ENCODE measurements around the gene ASGR1.

Gene ASGR1

GRCh38 chr17:7179317-7180254 is at the start of gene ASGR1:
ASGR1 (minus strand) TSS chr17:7179370; CDS start chr17:7178563, 807 bp downstream.
- Histone ChIP-seq H3K4me1 (ENCODE audit: control insufficient read depth in 5 of 5, insufficient read depth in 5 of 5, low read length in 5 of 5) (peaks cover 2 to 16% (median 15%) of the 10 kb centered on the region in 5 donors), H3K9me3 (ENCODE audit: control insufficient read depth in 5 of 5, low read length in 5 of 5) (no peaks in the 10 kb centered on the region), H3K36me3 (ENCODE audit: control insufficient read depth in 5 of 5, insufficient read depth in 5 of 5, low read length in 5 of 5) (no peaks in the 10 kb centered on the region), H3K4me3 (ENCODE audit: low read depth in 1 of 5, low read length in 5 of 5) (no peak within 1 kb of the TSS), H3K9ac (ENCODE audit: low read length in 5 of 5) (no peak within 1 kb of the TSS), H3K27ac (ENCODE audit: low read depth, low read length) (no peak within 1 kb of the TSS), H3K27me3 (ENCODE audit: control insufficient read depth in 5 of 5, insufficient read depth in 4 of 5, low read length in 5 of 5) (peaks cover 12 to 32% (median 23%) of the 10 kb centered on the region in 5 donors)

DNA sequence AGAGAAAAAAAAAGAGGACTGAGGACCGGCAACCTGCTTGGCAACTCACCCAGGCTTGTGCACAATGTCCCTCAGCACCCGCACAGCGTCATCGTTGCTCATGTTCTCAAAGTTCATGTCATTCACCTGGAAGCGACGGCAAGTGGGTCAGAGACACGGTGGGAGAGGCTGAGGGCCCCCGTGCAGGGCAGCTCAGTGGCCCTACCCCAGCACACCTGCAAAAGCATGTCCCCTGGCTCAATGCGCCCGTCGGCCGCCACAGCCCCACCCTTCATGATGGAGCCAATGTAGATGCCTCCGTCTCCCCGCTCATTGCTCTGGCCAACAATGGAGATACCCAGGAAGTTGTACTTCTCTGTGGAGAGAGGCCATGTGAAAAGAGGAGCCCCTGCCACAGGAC is 49.8 kb upstream of the ASGR1 start:
- H3K36me3 ChIP-seq (ENCODE audit: control insufficient read depth in 5 of 5, insufficient read depth in 5 of 5, low read length in 5 of 5) = peaks cover 3 to 67% (median 65%) of the 10 kb centered on the region in 5 donors
- peaks cover 2 to 34% (median 30%) of the 10 kb centered on the region in 5 donors for H3K4me1 ChIP-seq (ENCODE audit: control insufficient read depth in 5 of 5, insufficient read depth in 5 of 5, low read length in 5 of 5)

DNA sequence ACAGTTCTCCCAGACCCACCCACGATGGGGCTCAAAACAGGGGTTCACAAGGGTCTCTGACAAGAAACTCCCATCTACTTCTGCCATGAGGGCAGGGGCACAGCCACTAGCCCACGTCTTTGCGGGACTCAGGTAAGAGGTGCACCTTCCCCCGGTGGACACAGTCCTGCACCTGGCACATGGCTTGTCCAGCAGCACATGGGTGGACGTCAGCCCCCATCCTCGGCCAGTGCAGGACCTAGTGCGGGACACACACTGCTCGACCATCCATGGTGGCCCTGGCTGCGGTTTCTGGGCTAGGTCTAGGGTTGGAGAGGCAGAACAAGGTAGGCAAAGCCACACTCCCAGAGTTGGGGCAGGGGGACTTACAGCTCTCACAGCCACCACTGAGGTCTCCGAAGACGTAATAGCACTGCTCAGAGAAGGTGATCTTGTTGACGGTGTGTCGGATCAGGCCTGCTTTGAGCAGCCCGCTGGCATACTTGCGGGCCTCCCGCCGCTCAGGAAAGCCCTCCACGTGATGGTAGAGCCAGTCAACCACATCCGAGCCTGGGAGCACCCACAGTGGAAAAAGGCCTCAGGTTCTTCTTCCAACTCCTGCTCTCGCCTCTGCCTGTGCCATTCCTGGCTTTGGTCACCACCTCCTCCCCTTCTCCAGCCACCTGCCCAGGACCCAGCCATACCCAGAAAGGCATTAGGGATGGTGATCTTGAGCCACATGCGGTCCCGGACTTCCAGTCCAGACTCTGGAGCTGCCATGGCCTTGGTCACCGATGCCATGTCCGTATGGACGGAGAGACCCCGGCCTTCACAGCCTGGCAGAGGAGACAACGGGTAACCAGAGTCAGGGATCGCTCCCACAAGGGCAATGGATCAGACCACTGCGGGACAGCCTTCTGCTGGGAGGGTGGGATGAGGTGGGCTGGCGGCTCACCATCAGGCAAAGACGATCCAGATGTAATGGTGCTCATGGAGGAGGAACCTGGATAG is 47.8 kb upstream of the ASGR1 start:
- no peak overlapping the region for H3K27ac ChIP-seq (ENCODE audit: low read depth, low read length)
- no peaks in the 10 kb centered on the region for H3K27me3 ChIP-seq (ENCODE audit: control insufficient read depth in 5 of 5, insufficient read depth in 4 of 5, low read length in 5 of 5)
- no peak overlapping the region for H3K4me3 ChIP-seq (ENCODE audit: low read depth in 1 of 5, low read length in 5 of 5)
- H3K9ac ChIP-seq (ENCODE audit: low read length in 5 of 5) = no peak overlapping the region
- peaks cover 3 to 86% (median 84%) of the 10 kb centered on the region in 5 donors for H3K36me3 ChIP-seq (ENCODE audit: control insufficient read depth in 5 of 5, insufficient read depth in 5 of 5, low read length in 5 of 5)
- no peaks in the 10 kb centered on the region for H3K9me3 ChIP-seq (ENCODE audit: control insufficient read depth in 5 of 5, low read length in 5 of 5)
- H3K4me1 ChIP-seq (ENCODE audit: control insufficient read depth in 5 of 5, insufficient read depth in 5 of 5, low read length in 5 of 5) = peaks cover 0 to 33% (median 20%) of the 10 kb centered on the region in 5 donors

More for the DNA sequence above, 49.8 kb upstream of the ASGR1 start:
- H3K27ac ChIP-seq (ENCODE audit: low read depth, low read length) = no peak overlapping the region
- H3K9ac ChIP-seq (ENCODE audit: low read length in 5 of 5) = no peak overlapping the region
- no peak overlapping the region for H3K4me3 ChIP-seq (ENCODE audit: low read depth in 1 of 5, low read length in 5 of 5)
- H3K27me3 ChIP-seq (ENCODE audit: control insufficient read depth in 5 of 5, insufficient read depth in 4 of 5, low read length in 5 of 5) = no peaks in the 10 kb centered on the region
- H3K9me3 ChIP-seq (ENCODE audit: control insufficient read depth in 5 of 5, low read length in 5 of 5) = no peaks in the 10 kb centered on the region

DNA sequence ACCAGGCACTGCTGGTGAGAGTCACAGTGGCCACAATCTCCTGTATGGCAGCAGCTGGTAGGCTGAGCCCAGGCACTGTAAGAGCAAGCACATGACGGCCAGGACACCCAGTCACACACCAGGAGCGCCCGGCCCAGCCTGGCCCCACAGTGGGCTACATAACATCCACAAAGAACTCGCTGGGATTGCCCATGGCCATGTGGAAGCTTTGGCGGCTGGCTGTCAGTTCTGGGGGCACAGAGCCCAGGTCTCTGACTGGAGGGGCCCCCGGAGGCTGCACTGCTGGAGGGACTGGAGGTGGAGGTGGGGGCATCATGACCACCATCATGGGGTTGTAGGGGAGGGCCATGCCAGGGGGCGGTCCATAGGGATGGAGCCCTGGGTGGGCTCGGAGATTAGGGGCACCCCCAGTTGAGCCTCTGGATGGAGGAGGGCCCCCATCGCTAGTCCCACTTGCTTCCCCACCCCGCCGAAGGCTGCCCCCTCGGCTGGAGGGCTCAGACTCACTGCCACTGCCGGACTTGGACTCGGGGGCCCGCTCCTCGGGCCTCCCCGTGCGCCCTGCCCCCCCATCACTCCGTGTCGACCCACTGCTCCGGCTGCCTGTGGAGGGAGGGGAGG is 46.7 kb upstream of the ASGR1 start:
- Histone ChIP-seq H3K36me3 (ENCODE audit: control insufficient read depth in 5 of 5, insufficient read depth in 5 of 5, low read length in 5 of 5) (peaks cover 3 to 96% (median 94%) of the 10 kb centered on the region in 5 donors), H3K4me3 (ENCODE audit: low read depth in 1 of 5, low read length in 5 of 5) (no peak overlapping the region), H3K9me3 (ENCODE audit: control insufficient read depth in 5 of 5, low read length in 5 of 5) (no peaks in the 10 kb centered on the region), H3K27me3 (ENCODE audit: control insufficient read depth in 5 of 5, insufficient read depth in 4 of 5, low read length in 5 of 5) (no peaks in the 10 kb centered on the region), H3K9ac (ENCODE audit: low read length in 5 of 5) (no peak overlapping the region), H3K4me1 (ENCODE audit: control insufficient read depth in 5 of 5, insufficient read depth in 5 of 5, low read length in 5 of 5) (peaks cover 5 to 40% (median 29%) of the 10 kb centered on the region in 5 donors), H3K27ac (ENCODE audit: low read depth, low read length) (no peak overlapping the region)

GRCh38 chr17:7224661-7225111 is 45.5 kb upstream of the ASGR1 start:
- H3K27me3 ChIP-seq (ENCODE audit: control insufficient read depth in 5 of 5, insufficient read depth in 4 of 5, low read length in 5 of 5) = peaks cover 0 to 4% (median 0%) of the 10 kb centered on the region in 5 donors
- no peak overlapping the region for H3K9ac ChIP-seq (ENCODE audit: low read length in 5 of 5)
- H3K9me3 ChIP-seq (ENCODE audit: control insufficient read depth in 5 of 5, low read length in 5 of 5) = no peaks in the 10 kb centered on the region
- H3K36me3 ChIP-seq (ENCODE audit: control insufficient read depth in 5 of 5, insufficient read depth in 5 of 5, low read length in 5 of 5) = peaks cover 3 to 86% (median 84%) of the 10 kb centered on the region in 5 donors
- H3K4me1 ChIP-seq (ENCODE audit: control insufficient read depth in 5 of 5, insufficient read depth in 5 of 5, low read length in 5 of 5) = peaks cover 12 to 48% (median 37%) of the 10 kb centered on the region in 5 donors
- no peak overlapping the region for H3K27ac ChIP-seq (ENCODE audit: low read depth, low read length)
- H3K4me3 ChIP-seq (ENCODE audit: low read depth in 1 of 5, low read length in 5 of 5) = no peak overlapping the region

- Histone ChIP-seq H3K27ac (ENCODE audit: low read depth, low read length) (no peak overlapping the region), H3K36me3 (ENCODE audit: control insufficient read depth in 5 of 5, insufficient read depth in 5 of 5, low read length in 5 of 5) (peaks cover 3 to 80% (median 78%) of the 10 kb centered on the region in 5 donors), H3K4me1 (ENCODE audit: control insufficient read depth in 5 of 5, insufficient read depth in 5 of 5, low read length in 5 of 5) (peaks cover 12 to 53% (median 42%) of the 10 kb centered on the region in 5 donors), H3K27me3 (ENCODE audit: control insufficient read depth in 5 of 5, insufficient read depth in 4 of 5, low read length in 5 of 5) (peaks cover 0 to 4% (median 0%) of the 10 kb centered on the region in 5 donors), H3K4me3 (ENCODE audit: low read depth in 1 of 5, low read length in 5 of 5) (no peak overlapping the region), H3K9me3 (ENCODE audit: control insufficient read depth in 5 of 5, low read length in 5 of 5) (no peaks in the 10 kb centered on the region), H3K9ac (ENCODE audit: low read length in 5 of 5) (no peak overlapping the region)
Measured at GRCh38 chr17:7224110-7224509, 44.9 kb upstream of the ASGR1 start.

DNA sequence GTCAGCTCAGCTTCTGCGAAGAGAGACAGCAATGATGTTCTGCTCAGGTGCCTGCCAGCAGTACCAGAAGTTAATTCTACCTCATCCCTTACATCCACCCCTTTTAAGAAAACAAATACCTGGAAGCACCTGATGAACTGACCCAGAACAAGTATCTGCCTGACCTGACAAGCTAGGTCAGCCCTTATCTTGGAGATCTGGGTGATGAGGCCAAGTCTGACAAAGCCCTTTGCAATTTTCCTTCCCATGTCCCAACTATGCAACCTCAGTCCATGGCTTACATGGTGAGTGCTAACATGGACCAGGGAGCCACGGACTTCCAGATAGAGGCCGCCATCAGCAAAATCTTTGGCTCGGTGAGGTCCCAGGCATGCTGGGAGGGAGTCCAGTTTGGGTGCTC is 44.2 kb upstream of the ASGR1 start:
- Histone ChIP-seq H3K27ac (ENCODE audit: low read depth, low read length) (no peak overlapping the region), H3K4me3 (ENCODE audit: low read depth in 1 of 5, low read length in 5 of 5) (no peak overlapping the region), H3K4me1 (ENCODE audit: control insufficient read depth in 5 of 5, insufficient read depth in 5 of 5, low read length in 5 of 5) (peaks cover 12 to 60% (median 46%) of the 10 kb centered on the region in 5 donors), H3K36me3 (ENCODE audit: control insufficient read depth in 5 of 5, insufficient read depth in 5 of 5, low read length in 5 of 5) (peaks cover 3 to 73% (median 71%) of the 10 kb centered on the region in 5 donors), H3K27me3 (ENCODE audit: control insufficient read depth in 5 of 5, insufficient read depth in 4 of 5, low read length in 5 of 5) (peaks cover 0 to 4% (median 0%) of the 10 kb centered on the region in 5 donors), H3K9ac (ENCODE audit: low read length in 5 of 5) (no peak overlapping the region), H3K9me3 (ENCODE audit: control insufficient read depth in 5 of 5, low read length in 5 of 5) (no peaks in the 10 kb centered on the region)

DNA sequence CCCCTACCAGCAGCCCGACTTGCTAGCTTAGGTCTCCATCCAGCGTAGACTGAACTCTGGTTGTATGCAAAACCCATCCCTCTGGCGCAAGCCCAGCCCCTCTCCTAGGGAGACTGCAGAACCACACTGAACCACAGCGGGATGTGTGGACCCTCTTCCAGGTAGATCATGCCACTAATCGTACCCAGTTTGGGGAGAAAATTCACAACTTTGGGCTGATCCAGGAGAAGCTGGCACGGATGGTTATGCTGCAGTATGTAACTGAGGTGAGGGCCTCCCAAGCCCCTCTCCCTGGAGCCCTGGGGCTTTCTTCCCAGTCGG is 43.8 kb upstream of the ASGR1 start:
- peaks cover 0 to 4% (median 0%) of the 10 kb centered on the region in 5 donors for H3K27me3 ChIP-seq (ENCODE audit: control insufficient read depth in 5 of 5, insufficient read depth in 4 of 5, low read length in 5 of 5)
- peaks cover 0 to 68% (median 67%) of the 10 kb centered on the region in 5 donors for H3K36me3 ChIP-seq (ENCODE audit: control insufficient read depth in 5 of 5, insufficient read depth in 5 of 5, low read length in 5 of 5)
- H3K4me1 ChIP-seq (ENCODE audit: control insufficient read depth in 5 of 5, insufficient read depth in 5 of 5, low read length in 5 of 5) = peaks cover 12 to 64% (median 51%) of the 10 kb centered on the region in 5 donors
- H3K27ac ChIP-seq (ENCODE audit: low read depth, low read length) = no peak overlapping the region
- H3K4me3 ChIP-seq (ENCODE audit: low read depth in 1 of 5, low read length in 5 of 5) = no peak overlapping the region
- no peaks in the 10 kb centered on the region for H3K9me3 ChIP-seq (ENCODE audit: control insufficient read depth in 5 of 5, low read length in 5 of 5)
- no peak overlapping the region for H3K9ac ChIP-seq (ENCODE audit: low read length in 5 of 5)

Data from subcutaneous abdominal adipose tissue (tissue), 5 donors.